ENCODE results near the gene DYNLL1.
A peak's percentile ranks its signal among the peaks of the same experiment; 100 is the strongest.

Gene DYNLL1

GRCh38 chr12:120465756-120466155 is 30.2 kb upstream of the DYNLL1 start:
- Histone ChIP-seq H3K27me3 (ENCODE audit: control insufficient read depth, insufficient read depth, low read length) (no peaks in the 10 kb centered on the region), H3K36me3 (ENCODE audit: control insufficient read depth, insufficient read depth, low read length) (peaks cover 64% of the 10 kb centered on the region), H3K9me3 (ENCODE audit: control insufficient read depth, insufficient read depth, low read depth, low read length) (no peaks in the 10 kb centered on the region), H3K27ac (ENCODE audit: low read depth, low read length) (no peak overlapping the region), H3K9ac (ENCODE audit: low read length) (no peak overlapping the region), H3K4me3 (ENCODE audit: low read depth, low read length) (no peak overlapping the region), H3K4me1 (ENCODE audit: control insufficient read depth, insufficient read depth, low read length) (peaks cover 4% of the 10 kb centered on the region; the same call in 1 of the 2 replicates)

GRCh38 chr12:120466560-120467315 is 29.2 kb upstream of the DYNLL1 start:
- no peak overlapping the region for H3K9ac ChIP-seq (ENCODE audit: low read length)
- H3K27ac ChIP-seq (ENCODE audit: low read depth, low read length) = no peak overlapping the region
- peaks cover 57% of the 10 kb centered on the region for H3K36me3 ChIP-seq (ENCODE audit: control insufficient read depth, insufficient read depth, low read length)
- no peak overlapping the region for H3K4me3 ChIP-seq (ENCODE audit: low read depth, low read length)
- no peaks in the 10 kb centered on the region for H3K9me3 ChIP-seq (ENCODE audit: control insufficient read depth, insufficient read depth, low read depth, low read length)
- no peaks in the 10 kb centered on the region for H3K27me3 ChIP-seq (ENCODE audit: control insufficient read depth, insufficient read depth, low read length)
- peaks cover 4% of the 10 kb centered on the region; the same call in 1 of the 2 replicates for H3K4me1 ChIP-seq (ENCODE audit: control insufficient read depth, insufficient read depth, low read length)

DNA sequence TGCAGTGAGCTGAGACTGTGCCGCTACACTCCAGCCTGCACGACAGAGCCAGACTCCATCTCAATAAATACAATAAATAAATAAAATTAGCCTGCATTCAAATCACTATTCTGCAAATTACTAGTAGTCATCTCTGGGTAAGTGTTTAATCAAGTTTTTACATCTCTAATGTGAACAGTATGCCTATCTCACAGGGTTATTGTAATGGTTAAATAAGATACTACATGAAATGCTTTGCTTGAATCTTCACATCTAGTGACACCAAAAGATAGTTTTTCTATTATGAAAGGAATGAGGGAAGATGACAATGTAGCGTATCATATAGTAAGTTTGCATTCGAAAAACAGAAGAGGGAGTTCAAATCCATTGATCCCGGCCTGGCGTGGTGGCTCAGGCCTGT is 28.5 kb upstream of the DYNLL1 start:
- peaks cover 50% of the 10 kb centered on the region for H3K36me3 ChIP-seq (ENCODE audit: control insufficient read depth, insufficient read depth, low read length)
- no peak overlapping the region for H3K9ac ChIP-seq (ENCODE audit: low read length)
- peaks cover 4% of the 10 kb centered on the region; the same call in 1 of the 2 replicates for H3K4me1 ChIP-seq (ENCODE audit: control insufficient read depth, insufficient read depth, low read length)
- H3K27me3 ChIP-seq (ENCODE audit: control insufficient read depth, insufficient read depth, low read length) = no peaks in the 10 kb centered on the region
- no peak overlapping the region for H3K27ac ChIP-seq (ENCODE audit: low read depth, low read length)
- H3K9me3 ChIP-seq (ENCODE audit: control insufficient read depth, insufficient read depth, low read depth, low read length) = no peaks in the 10 kb centered on the region
- H3K4me3 ChIP-seq (ENCODE audit: low read depth, low read length) = no peak overlapping the region

- Histone ChIP-seq H3K36me3 (ENCODE audit: control insufficient read depth, insufficient read depth, low read length) (peaks cover 41% of the 10 kb centered on the region), H3K4me3 (ENCODE audit: low read depth, low read length) (peak overlapping the region; percentile 94), H3K27me3 (ENCODE audit: control insufficient read depth, insufficient read depth, low read length) (no peaks in the 10 kb centered on the region), H3K27ac (ENCODE audit: low read depth, low read length) (peak overlapping the region; percentile 89; the same call in 1 of the 2 replicates), H3K9ac (ENCODE audit: low read length) (peak overlapping the region; percentile 93), H3K4me1 (ENCODE audit: control insufficient read depth, insufficient read depth, low read length) (peaks cover 4% of the 10 kb centered on the region; the same call in 1 of the 2 replicates), H3K9me3 (ENCODE audit: control insufficient read depth, insufficient read depth, low read depth, low read length) (no peaks in the 10 kb centered on the region)
These were observed 27.5 kb upstream of the DYNLL1 start for GRCh38 chr12:120468325-120468820.

DNA sequence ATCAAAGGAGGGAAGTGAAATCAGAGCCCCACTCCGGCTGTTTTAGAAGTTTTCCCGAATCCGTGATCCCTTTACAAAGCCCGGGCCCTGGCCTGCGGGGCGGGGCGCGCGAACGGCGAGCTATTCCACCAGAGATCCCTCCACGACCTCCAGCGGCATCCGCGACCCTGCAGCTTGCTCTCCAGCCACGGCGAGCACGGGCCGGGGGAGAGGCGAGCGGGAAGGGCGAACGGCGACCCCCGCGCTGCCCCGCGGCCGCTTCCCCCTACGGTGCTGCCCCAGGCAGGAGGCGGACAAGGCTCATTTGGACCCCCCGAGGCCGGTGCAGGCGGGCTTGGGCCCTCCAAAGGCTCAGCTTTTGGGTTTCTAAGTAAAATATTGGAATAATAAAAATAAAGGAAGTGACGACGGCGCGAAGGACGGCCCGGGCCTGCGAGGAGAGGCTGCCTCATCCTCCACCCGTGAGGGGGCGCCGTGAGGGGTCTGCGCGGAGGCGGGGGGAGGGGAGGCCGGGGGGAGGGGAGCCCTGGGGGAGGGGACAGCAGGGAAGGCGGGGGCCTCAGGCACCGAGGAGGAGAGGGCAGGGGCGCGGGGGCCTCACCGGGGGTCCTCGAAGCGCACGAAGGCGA is 27.0 kb upstream of the DYNLL1 start:
- Histone ChIP-seq H3K4me1 (ENCODE audit: control insufficient read depth, insufficient read depth, low read length) (peaks cover 4% of the 10 kb centered on the region; the same call in 1 of the 2 replicates), H3K36me3 (ENCODE audit: control insufficient read depth, insufficient read depth, low read length) (peaks cover 35% of the 10 kb centered on the region), H3K27ac (ENCODE audit: low read depth, low read length) (peak overlapping the region; percentile 89; the same call in 1 of the 2 replicates)

DNA sequence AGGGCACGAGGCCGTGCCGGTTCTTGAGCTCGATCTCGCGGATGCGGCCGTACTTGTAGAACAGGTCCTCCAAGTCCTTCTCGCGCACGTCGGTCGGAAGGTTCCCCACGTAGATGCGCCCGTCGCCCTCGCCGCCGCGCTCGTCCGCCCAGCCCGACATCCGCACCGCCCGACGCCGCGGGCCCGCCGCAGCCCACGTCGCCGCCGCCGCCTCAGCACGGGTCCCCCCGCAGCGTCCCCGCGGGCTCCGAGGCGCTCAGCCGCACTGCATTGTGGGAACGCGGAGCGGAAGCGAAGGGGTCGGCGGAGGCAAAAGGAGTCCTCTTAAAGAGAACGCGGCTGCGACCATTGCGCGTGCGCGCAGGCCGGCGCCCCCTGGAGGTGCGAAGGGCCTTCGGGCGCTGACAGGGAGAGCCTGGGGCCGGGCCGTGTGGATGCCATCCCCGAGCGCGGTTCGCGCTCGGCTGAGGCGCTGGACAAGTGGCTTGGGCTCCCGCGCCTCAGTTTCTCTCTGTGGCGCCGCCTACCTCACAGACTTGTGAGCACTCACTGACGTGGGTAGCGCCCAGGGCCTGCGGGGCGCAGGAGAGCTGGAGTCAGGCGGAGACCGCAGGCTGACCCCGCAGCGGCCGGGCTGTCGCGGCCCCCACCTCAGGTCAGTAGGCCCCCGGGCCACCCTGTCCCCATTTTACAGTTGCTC is 26.3 kb upstream of the DYNLL1 start, which contains the start of gene SRSF9:
Gene SRSF9, minus strand, starts transcription at position 299 of the 700 bp plus-strand sequence. Its CDS starts 139 bp downstream, at position 160.
- peak within 1 kb of the TSS; percentile 94 for H3K4me3 ChIP-seq (ENCODE audit: low read depth, low read length)
- peaks cover 28% of the 10 kb centered on the region for H3K36me3 ChIP-seq (ENCODE audit: control insufficient read depth, insufficient read depth, low read length)
- H3K4me1 ChIP-seq (ENCODE audit: control insufficient read depth, insufficient read depth, low read length) = peaks cover 4% of the 10 kb centered on the region; the same call in 1 of the 2 replicates
- no peaks in the 10 kb centered on the region for H3K27me3 ChIP-seq (ENCODE audit: control insufficient read depth, insufficient read depth, low read length)
- H3K9ac ChIP-seq (ENCODE audit: low read length) = peak within 1 kb of the TSS; percentile 100
- no peaks in the 10 kb centered on the region for H3K9me3 ChIP-seq (ENCODE audit: control insufficient read depth, insufficient read depth, low read depth, low read length)
- H3K27ac ChIP-seq (ENCODE audit: low read depth, low read length) = peak within 1 kb of the TSS; percentile 89; the same call in 1 of the 2 replicates

More for the DNA sequence above, 27.0 kb upstream of the DYNLL1 start:
- Histone ChIP-seq H3K9me3 (ENCODE audit: control insufficient read depth, insufficient read depth, low read depth, low read length) (no peaks in the 10 kb centered on the region), H3K9ac (ENCODE audit: low read length) (peak overlapping the region; percentile 100), H3K4me3 (ENCODE audit: low read depth, low read length) (peak overlapping the region; percentile 94), H3K27me3 (ENCODE audit: control insufficient read depth, insufficient read depth, low read length) (no peaks in the 10 kb centered on the region)

- H3K4me1 ChIP-seq (ENCODE audit: control insufficient read depth, insufficient read depth, low read length) = peaks cover 4% of the 10 kb centered on the region; the same call in 1 of the 2 replicates
- H3K4me3 ChIP-seq (ENCODE audit: low read depth, low read length) = peak overlapping the region; percentile 94
- no peaks in the 10 kb centered on the region for H3K27me3 ChIP-seq (ENCODE audit: control insufficient read depth, insufficient read depth, low read length)
- H3K9me3 ChIP-seq (ENCODE audit: control insufficient read depth, insufficient read depth, low read depth, low read length) = no peaks in the 10 kb centered on the region
- H3K9ac ChIP-seq (ENCODE audit: low read length) = peak overlapping the region; percentile 73
- peaks cover 22% of the 10 kb centered on the region for H3K36me3 ChIP-seq (ENCODE audit: control insufficient read depth, insufficient read depth, low read length)
- H3K27ac ChIP-seq (ENCODE audit: low read depth, low read length) = peak overlapping the region; percentile 27; the same call in 1 of the 2 replicates
These were observed 25.6 kb upstream of the DYNLL1 start for GRCh38 chr12:120470150-120470784.

DNA sequence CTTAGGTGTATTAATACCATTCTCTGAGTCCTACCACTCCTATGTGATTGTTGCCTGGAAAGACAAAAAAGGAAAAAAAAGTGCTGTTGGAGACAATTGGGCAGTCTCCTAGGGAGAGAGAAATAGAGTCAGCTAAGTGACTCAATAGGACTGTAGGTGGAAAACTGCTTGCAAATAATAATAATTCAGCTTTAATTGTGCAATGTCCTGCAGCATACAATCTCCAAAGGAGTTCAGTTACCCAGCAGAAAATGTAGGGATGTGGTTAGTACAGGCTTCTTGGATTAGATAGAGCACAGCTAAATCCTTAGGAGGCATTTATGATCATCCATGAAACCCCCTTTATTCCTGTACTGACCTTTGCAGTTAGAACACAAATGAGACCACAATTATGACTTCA is 23.4 kb upstream of the DYNLL1 start:
- Histone ChIP-seq H3K27me3 (ENCODE audit: control insufficient read depth, insufficient read depth, low read length) (no peaks in the 10 kb centered on the region), H3K27ac (ENCODE audit: low read depth, low read length) (no peak overlapping the region), H3K36me3 (ENCODE audit: control insufficient read depth, insufficient read depth, low read length) (peaks cover 2% of the 10 kb centered on the region), H3K4me1 (ENCODE audit: control insufficient read depth, insufficient read depth, low read length) (no peaks in the 10 kb centered on the region), H3K9me3 (ENCODE audit: control insufficient read depth, insufficient read depth, low read depth, low read length) (no peaks in the 10 kb centered on the region), H3K9ac (ENCODE audit: low read length) (no peak overlapping the region), H3K4me3 (ENCODE audit: low read depth, low read length) (no peak overlapping the region)

GRCh38 chr12:120473807-120474615 is 21.9 kb upstream of the DYNLL1 start:
- no peak overlapping the region for H3K27ac ChIP-seq (ENCODE audit: low read depth, low read length)
- no peak overlapping the region for H3K4me3 ChIP-seq (ENCODE audit: low read depth, low read length)
- H3K27me3 ChIP-seq (ENCODE audit: control insufficient read depth, insufficient read depth, low read length) = no peaks in the 10 kb centered on the region
- H3K9me3 ChIP-seq (ENCODE audit: control insufficient read depth, insufficient read depth, low read depth, low read length) = no peaks in the 10 kb centered on the region
- no peak overlapping the region for H3K9ac ChIP-seq (ENCODE audit: low read length)
- H3K36me3 ChIP-seq (ENCODE audit: control insufficient read depth, insufficient read depth, low read length) = no peaks in the 10 kb centered on the region
- no peaks in the 10 kb centered on the region for H3K4me1 ChIP-seq (ENCODE audit: control insufficient read depth, insufficient read depth, low read length)

DNA sequence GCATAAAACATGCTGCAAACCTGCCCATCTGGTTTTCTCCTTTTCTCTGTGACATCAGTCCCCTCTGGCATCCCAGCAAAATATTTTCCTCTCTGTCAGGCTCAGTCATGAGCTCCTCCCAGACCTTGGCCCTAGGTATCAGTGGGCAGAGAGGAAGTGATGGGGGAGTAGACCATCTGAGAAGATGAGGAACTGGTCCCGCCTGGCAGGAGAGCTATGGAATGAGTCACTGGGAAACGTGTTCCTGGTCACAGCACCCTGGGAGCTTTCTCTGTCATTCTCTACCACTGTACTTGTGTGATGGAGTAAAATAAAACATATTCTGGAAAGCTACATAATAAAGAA is 21.3 kb upstream of the DYNLL1 start:
- Histone ChIP-seq H3K9ac (ENCODE audit: low read length) (no peak overlapping the region), H3K9me3 (ENCODE audit: control insufficient read depth, insufficient read depth, low read depth, low read length) (no peaks in the 10 kb centered on the region), H3K27me3 (ENCODE audit: control insufficient read depth, insufficient read depth, low read length) (no peaks in the 10 kb centered on the region), H3K36me3 (ENCODE audit: control insufficient read depth, insufficient read depth, low read length) (no peaks in the 10 kb centered on the region), H3K4me1 (ENCODE audit: control insufficient read depth, insufficient read depth, low read length) (no peaks in the 10 kb centered on the region), H3K27ac (ENCODE audit: low read depth, low read length) (no peak overlapping the region), H3K4me3 (ENCODE audit: low read depth, low read length) (no peak overlapping the region)

All from HUES6 (cell line).